Endodermal cell (in vitro differentiated cells): ENCODE results near the gene CDADC1. TPM values are rescaled to one million over a fixed set of nuclear protein-coding genes. Genes with fewer than 3 reads are reported as not detected.
"Not testable (repeated sequence)": the region's sequence is repeated elsewhere in the genome, so short reads cannot be mapped to it uniquely, and the experiment has no call there.

Experiments used
- DNase-seq: peaks from one replicate; pipeline ENCODE4 v3.0.0-alpha.2; 2017
- H3K27ac ChIP-seq: 2 replicates; pipeline ENCODE4 v1.5.1; 2013; ENCODE audit warnings: mild to moderate bottlenecking, low read depth, low read length, moderate library complexity
- H3K27me3 ChIP-seq: 2 replicates; pipeline ENCODE4 v1.6.1; 2013; ENCODE audit warnings: mild to moderate bottlenecking, low read length, moderate library complexity; ENCODE audit not compliant: insufficient read depth, control insufficient read depth, poor library complexity, severe bottlenecking
- H3K36me3 ChIP-seq: 2 replicates; pipeline ENCODE4 v1.7.0; 2013; ENCODE audit warnings: mild to moderate bottlenecking, low read length, moderate library complexity; ENCODE audit not compliant: control insufficient read depth, insufficient read depth
- H3K4me1 ChIP-seq: one replicate; pipeline ENCODE4 v1.7.0; 2013; ENCODE audit warnings: low read length; ENCODE audit not compliant: control insufficient read depth, insufficient read depth
- H3K4me3 ChIP-seq: 2 replicates; pipeline ENCODE4 v1.5.1; 2013; ENCODE audit warnings: mild to moderate bottlenecking, low read length, moderate library complexity
- H3K9ac ChIP-seq: 2 replicates; pipeline ENCODE4 v1.6.1; 2013; ENCODE audit warnings: mild to moderate bottlenecking, low read length, moderate library complexity; ENCODE audit not compliant: poor library complexity, severe bottlenecking; ENCODE audit errors: extremely low read depth
- H3K9me3 ChIP-seq: 2 replicates; pipeline ENCODE4 v1.6.1; 2013; ENCODE audit warnings: mild to moderate bottlenecking, low read length, moderate library complexity; ENCODE audit not compliant: control insufficient read depth
- H3K27ac Mint-ChIP-seq: 2 replicates; pipeline ENCODE4 v1.8.0; 2020; ENCODE audit warnings: mixed read lengths
- H3K27me3 Mint-ChIP-seq: 2 replicates; pipeline ENCODE4 v1.8.0; 2021; ENCODE audit warnings: mild to moderate bottlenecking, mixed read lengths; ENCODE audit not compliant: insufficient read depth
- H3K36me3 Mint-ChIP-seq: 2 replicates; pipeline ENCODE4 v1.8.0; 2020; ENCODE audit warnings: low read depth, mixed read lengths
- H3K4me1 Mint-ChIP-seq: 2 replicates; pipeline ENCODE4 v1.8.0; 2020; ENCODE audit warnings: mixed read lengths
- H3K4me3 Mint-ChIP-seq: 2 replicates; pipeline ENCODE4 v1.8.0; 2020; ENCODE audit warnings: mild to moderate bottlenecking, moderate library complexity, mixed read lengths
- H3K9me3 Mint-ChIP-seq: 2 replicates; pipeline ENCODE4 v1.8.0; 2020; ENCODE audit warnings: mild to moderate bottlenecking, mixed read lengths
- WGBS, 2 experiments: methylation state at CpG; one replicate each; pipeline versions ENCODE4 v1.1.5 to v1.1.7; 2013; ENCODE audit warnings: missing lambda C conversion rate in 2 of 2, mixed read lengths in 1 of 2; ENCODE audit not compliant: insufficient coverage in 1 of 2, insufficient read length in 1 of 2; 5-methylcytosine and 5-hydroxymethylcytosine counted together
- total RNA-seq, 2 donors: library from RNA; stranded (reverse); fragmentation: NEBNext Ultra II Directional in 1 of 2; extraction: Animal tissue kit (Norgen Biotek cat#: 25700) in 1 of 2; gene quantifications; 2 replicates in 1 of 2; 3 replicates in 1 of 2; pipeline ENCODE4 v1.2.1, GENCODE V29; 2021
- TF ChIP-seq, protein P1 (sequence below): fragments of 200-600 bp; sonication (generic); conservative IDR thresholded peaks from 2 replicates; pipeline ENCODE4 v1.5.0; 2021; ENCODE audit warnings: antibody characterized with exemption, mild to moderate bottlenecking

The CDADC1 gene
- total RNA-seq, 2 donors from 2014 or later: 6.0 to 15.8 TPM

DNA sequence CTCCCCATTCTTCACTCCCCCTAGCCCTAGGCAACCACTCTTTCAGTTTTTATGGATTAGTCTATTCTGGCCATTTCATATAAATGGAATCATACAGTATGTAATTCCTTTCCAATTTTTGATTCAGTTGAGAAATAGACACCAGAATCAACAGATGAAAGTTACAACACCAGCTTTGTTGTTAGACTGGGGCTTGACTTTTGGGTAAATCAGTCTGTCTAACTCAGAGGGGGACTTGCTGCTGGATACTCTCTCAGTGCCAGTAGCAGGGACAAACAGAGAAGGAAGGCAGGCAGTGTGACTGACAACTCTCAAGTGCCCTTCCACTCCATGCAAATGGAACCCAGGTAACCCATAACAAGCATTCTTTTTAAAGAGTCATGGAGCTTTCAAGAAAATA, 40.7 kb downstream of the CDADC1 start:
- no peak overlapping the region for H3K9ac ChIP-seq

DNA sequence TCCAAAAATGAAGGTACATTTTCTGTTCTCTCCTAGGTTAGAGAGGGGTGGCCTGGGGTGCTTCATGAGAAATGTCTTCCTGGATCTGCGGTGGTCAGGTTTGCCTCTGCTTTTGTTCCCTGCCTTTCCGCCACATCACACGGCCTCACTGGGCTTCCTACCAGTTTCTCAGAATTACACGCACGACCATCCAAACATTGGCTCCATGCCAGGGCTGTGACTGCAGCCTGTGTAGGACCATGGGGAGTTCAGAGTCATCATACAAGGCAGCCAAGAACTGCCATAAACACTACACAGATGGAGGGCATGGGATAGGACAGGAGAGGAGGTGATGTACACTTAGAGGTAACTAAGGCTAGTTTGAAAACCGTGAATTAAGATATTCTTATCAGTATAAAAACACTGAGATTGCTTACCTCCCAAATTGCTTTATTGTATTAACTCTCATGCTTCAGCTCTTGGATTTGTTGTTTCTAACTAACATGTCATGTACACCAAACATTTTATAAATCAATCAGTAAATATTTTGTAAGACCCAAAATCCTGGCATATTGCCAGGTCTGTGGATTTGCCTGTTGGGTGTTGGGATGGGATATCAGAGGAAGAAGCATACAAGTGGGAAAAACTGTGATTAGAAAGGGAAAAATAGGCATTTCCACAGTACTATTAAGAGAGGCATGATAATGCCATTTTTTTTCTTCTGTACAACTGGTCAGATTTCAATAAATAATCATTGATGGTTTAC, 45.2 kb downstream of the CDADC1 start:
- Histone ChIP-seq H3K9me3 (no peaks in the 10 kb centered on the region), H3K36me3 (no peaks in the 10 kb centered on the region), H3K27me3 (no peaks in the 10 kb centered on the region), H3K27ac (no peak overlapping the region), H3K4me1 (no peaks in the 10 kb centered on the region), H3K9ac (no peak overlapping the region), H3K4me3 (no peak overlapping the region)
- H3K4me1 Mint-ChIP-seq: no peaks in the 10 kb centered on the region
- DNase-seq: no peak
- H3K4me3 Mint-ChIP-seq: no peak overlapping the region
- WGBS, 2 experiments: 72 to 91% methylated on average over 3 to 6 of the region's 6 CpGs
- no peaks in the 10 kb centered on the region for H3K27me3 Mint-ChIP-seq
- TF ChIP-seq, protein P1, sequence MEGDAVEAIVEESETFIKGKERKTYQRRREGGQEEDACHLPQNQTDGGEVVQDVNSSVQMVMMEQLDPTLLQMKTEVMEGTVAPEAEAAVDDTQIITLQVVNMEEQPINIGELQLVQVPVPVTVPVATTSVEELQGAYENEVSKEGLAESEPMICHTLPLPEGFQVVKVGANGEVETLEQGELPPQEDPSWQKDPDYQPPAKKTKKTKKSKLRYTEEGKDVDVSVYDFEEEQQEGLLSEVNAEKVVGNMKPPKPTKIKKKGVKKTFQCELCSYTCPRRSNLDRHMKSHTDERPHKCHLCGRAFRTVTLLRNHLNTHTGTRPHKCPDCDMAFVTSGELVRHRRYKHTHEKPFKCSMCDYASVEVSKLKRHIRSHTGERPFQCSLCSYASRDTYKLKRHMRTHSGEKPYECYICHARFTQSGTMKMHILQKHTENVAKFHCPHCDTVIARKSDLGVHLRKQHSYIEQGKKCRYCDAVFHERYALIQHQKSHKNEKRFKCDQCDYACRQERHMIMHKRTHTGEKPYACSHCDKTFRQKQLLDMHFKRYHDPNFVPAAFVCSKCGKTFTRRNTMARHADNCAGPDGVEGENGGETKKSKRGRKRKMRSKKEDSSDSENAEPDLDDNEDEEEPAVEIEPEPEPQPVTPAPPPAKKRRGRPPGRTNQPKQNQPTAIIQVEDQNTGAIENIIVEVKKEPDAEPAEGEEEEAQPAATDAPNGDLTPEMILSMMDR: no peak
- H3K27ac Mint-ChIP-seq: no peak overlapping the region
- peaks cover 3% of the 10 kb centered on the region for H3K36me3 Mint-ChIP-seq
- no peaks in the 10 kb centered on the region for H3K9me3 Mint-ChIP-seq

More for the DNA sequence above, 40.7 kb downstream of the CDADC1 start:
- Mint-ChIP-seq H3K27me3 (no peaks in the 10 kb centered on the region), H3K4me3 (no peak overlapping the region), H3K36me3 (no peaks in the 10 kb centered on the region), H3K4me1 (no peaks in the 10 kb centered on the region), H3K27ac (no peak overlapping the region), H3K9me3 (no peaks in the 10 kb centered on the region)
- H3K27me3 ChIP-seq: no peaks in the 10 kb centered on the region
- no peaks in the 10 kb centered on the region for H3K9me3 ChIP-seq
- H3K36me3 ChIP-seq: no peaks in the 10 kb centered on the region
- H3K27ac ChIP-seq: no peak overlapping the region
- no peaks in the 10 kb centered on the region for H3K4me1 ChIP-seq
- TF ChIP-seq, protein P1: no peak
- no peak for DNase-seq
- no peak overlapping the region for H3K4me3 ChIP-seq

DNA sequence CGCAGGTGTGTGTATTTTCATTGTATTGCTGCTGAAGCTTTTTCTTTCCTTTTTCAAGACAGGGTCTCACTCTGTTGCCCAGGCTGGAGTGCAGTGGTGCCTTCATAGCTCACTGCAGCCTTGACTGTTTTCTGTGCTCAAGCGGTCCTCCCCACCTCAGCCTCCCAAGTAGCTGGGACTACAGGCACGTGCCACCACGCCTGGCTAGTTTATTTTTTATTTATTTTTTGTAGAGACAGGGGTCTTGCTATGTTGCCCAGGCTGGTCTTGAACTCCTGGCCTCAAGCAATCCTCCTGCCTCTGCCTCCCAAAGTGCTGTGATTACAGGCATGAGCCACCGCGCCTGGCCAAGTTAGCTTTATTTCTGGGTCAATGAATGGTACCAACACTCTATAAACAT, 47.0 kb downstream of the CDADC1 start:
- DNase-seq, H3K27me3 Mint-ChIP-seq, H3K4me3 Mint-ChIP-seq, H3K27ac Mint-ChIP-seq, H3K36me3 Mint-ChIP-seq, H3K4me3 ChIP-seq, H3K27ac ChIP-seq, H3K4me1 ChIP-seq, H3K27me3 ChIP-seq, H3K9me3 Mint-ChIP-seq, H3K9me3 ChIP-seq, H3K4me1 Mint-ChIP-seq, H3K36me3 ChIP-seq, H3K9ac ChIP-seq: not testable (repeated sequence)
- 95 to 97% methylated on average over 3 to 6 of the region's 6 CpGs for WGBS, 2 experiments

DNA sequence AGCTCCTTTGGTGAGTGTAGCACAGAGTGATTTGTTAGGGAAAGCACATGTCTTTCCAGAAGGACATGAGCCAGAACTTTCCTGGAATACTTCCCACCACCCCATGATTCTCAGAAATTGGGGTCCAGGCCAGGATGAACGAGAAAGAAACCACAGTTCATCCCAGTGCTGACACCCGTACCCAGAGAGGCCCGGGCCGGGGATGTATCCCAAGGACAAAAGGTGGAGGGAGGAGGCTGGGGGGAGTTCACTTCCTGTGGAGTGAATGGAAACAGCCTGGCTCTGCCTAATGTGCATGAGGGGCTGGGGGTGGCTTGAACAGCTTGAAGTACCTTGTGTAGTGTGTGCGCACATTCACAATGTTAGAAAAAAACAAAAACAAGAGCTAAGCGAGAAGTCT, 47.5 kb downstream of the CDADC1 start:
- H3K9me3 Mint-ChIP-seq: no peaks in the 10 kb centered on the region
- no peak overlapping the region for H3K27ac Mint-ChIP-seq
- TF ChIP-seq, protein P1: no peak
- Histone ChIP-seq H3K4me1 (no peaks in the 10 kb centered on the region), H3K9ac (no peak overlapping the region), H3K4me3 (no peak overlapping the region), H3K9me3 (no peaks in the 10 kb centered on the region), H3K27ac (no peak overlapping the region), H3K27me3 (no peaks in the 10 kb centered on the region), H3K36me3 (no peaks in the 10 kb centered on the region)
- H3K36me3 Mint-ChIP-seq: peaks cover 3% of the 10 kb centered on the region
- DNase-seq: no peak
- 85 to 100% methylated on average over 2 to 6 of the region's 6 CpGs for WGBS, 2 experiments
- peaks cover 7% of the 10 kb centered on the region for H3K4me1 Mint-ChIP-seq
- H3K4me3 Mint-ChIP-seq: no peak overlapping the region
- H3K27me3 Mint-ChIP-seq: no peaks in the 10 kb centered on the region
